ENCODE results near the gene SMOC2.
A peak's percentile ranks its signal among the peaks of the same experiment; 100 is the strongest.
"Not testable (repeated sequence)": the region's sequence is repeated elsewhere in the genome, so short reads cannot be mapped to it uniquely, and the experiment has no call there.

The SMOC2 gene

GRCh38 chr6:168692193-168692914 is 251.4 kb downstream of the SMOC2 start:
- no peak for DNase-seq

- DNase-seq = not testable (repeated sequence)
These were observed 251.9 kb downstream of the SMOC2 start for GRCh38 chr6:168692915-168693257.

- not testable (repeated sequence) for DNase-seq
These were observed 253.8 kb downstream of the SMOC2 start for GRCh38 chr6:168694797-168695196.

GRCh38 chr6:168695701-168696100 is 254.7 kb downstream of the SMOC2 start:
- no peak for DNase-seq

GRCh38 chr6:168698923-168699322 is 257.9 kb downstream of the SMOC2 start:
- no peak for DNase-seq

- DNase-seq = no peak
These were observed 258.8 kb downstream of the SMOC2 start for GRCh38 chr6:168699631-168700295.

- DNase-seq = peak; percentile 66
These were observed 259.9 kb downstream of the SMOC2 start for GRCh38 chr6:168700880-168701279.

GRCh38 chr6:168703990-168704389 is 263.0 kb downstream of the SMOC2 start:
- DNase-seq = no peak

- no peak for DNase-seq
These were observed 263.7 kb downstream of the SMOC2 start for GRCh38 chr6:168704678-168705077.

- DNase-seq = not testable (repeated sequence)
These were observed 264.3 kb downstream of the SMOC2 start for GRCh38 chr6:168705271-168705670.

- no peak for DNase-seq
These were observed 265.6 kb downstream of the SMOC2 start for GRCh38 chr6:168706471-168707177.

- no peak for DNase-seq
These were observed 267.5 kb downstream of the SMOC2 start for GRCh38 chr6:168708526-168708925.

GRCh38 chr6:168708984-168709383 is 268.0 kb downstream of the SMOC2 start:
- DNase-seq = no peak

- DNase-seq = no peak
These were observed 268.4 kb downstream of the SMOC2 start for GRCh38 chr6:168709390-168709789.

- no peak for DNase-seq
These were observed 269.0 kb downstream of the SMOC2 start for GRCh38 chr6:168709991-168710390.

- no peak for DNase-seq
These were observed 270.2 kb downstream of the SMOC2 start for GRCh38 chr6:168711049-168711640.

GRCh38 chr6:168711666-168712300 is 270.8 kb downstream of the SMOC2 start:
- no peak for DNase-seq

- DNase-seq = no peak
These were observed 272.0 kb downstream of the SMOC2 start for GRCh38 chr6:168712993-168713392.

- DNase-seq = no peak
These were observed 272.9 kb downstream of the SMOC2 start for GRCh38 chr6:168713839-168714238.

GRCh38 chr6:168714547-168715260 is 273.7 kb downstream of the SMOC2 start:
- no peak for DNase-seq

GRCh38 chr6:168715643-168716481 is 274.9 kb downstream of the SMOC2 start:
- no peak for DNase-seq
